Measurements from ENCODE around the gene RPL26.
"Not testable (repeated sequence)": the region's sequence is repeated elsewhere in the genome, so short reads cannot be mapped to it uniquely, and the experiment has no call there.

Gene RPL26

GRCh38 chr17:8393470-8394231 lies 10.7 kb upstream of the RPL26 start:
- peak in 2 of 5 experiments; percentile 59 to 81 for DNase-seq

DNA sequence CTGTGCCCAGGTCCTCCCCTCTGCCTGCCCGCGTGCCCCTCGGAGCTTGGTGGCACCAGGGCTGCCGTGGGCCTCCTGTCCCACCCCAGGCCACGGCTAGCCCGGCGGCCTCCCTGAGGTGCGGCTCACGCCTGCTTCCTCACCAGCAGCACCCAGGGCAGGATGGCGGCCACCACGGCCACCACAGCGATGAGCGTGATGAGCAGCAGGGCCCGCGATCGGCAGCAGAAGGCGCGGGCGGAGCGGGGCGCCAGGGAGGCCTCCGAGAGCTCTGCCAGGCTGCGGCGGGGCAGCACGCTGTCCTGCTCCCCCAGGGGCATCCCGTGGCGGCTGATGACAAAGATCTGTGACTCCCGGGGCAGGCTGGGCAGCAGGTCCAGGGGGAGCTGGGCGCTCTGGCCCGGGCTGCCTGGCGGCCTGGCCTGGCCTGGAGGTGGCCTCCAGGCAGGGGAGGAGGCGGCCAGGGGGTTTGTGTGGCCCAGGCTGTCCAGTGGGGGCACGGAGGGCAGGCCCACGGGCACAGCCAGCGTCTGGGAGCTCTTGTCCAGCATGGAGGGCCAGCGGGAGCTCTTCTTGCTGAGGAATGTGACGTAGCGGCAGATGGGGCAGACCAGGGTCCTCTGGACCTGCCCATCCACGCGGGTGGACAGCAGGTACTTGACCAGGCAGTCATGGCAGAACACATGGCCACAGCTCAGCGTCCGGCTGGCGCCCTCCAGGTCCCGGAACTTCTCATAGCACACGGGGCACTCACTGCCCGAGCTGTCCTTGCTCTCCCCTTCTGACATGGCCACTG lies 9.9 kb upstream of the RPL26 start:
- DNase-seq: no peak

DNA sequence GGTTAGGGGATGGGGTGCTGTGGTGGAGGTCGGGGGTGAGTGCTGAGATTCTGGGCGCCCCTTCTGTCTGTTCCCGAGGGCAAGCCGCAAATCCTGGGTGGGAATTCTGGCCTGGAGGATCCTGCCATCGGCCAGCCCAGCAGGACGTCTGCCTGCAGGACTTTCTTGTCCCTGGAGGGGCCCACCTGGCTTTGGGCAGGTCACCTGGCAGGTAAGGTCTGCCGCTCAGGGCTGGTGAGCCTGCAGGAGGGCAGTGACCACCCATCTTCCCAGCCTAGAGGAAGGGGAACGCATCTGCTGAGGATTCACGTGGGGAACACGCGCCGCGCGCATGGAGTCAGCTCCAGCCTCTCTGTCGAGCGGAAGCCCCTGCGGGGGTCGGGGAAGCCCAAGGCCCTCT lies 9.3 kb upstream of the RPL26 start:
- no peak for DNase-seq

DNA sequence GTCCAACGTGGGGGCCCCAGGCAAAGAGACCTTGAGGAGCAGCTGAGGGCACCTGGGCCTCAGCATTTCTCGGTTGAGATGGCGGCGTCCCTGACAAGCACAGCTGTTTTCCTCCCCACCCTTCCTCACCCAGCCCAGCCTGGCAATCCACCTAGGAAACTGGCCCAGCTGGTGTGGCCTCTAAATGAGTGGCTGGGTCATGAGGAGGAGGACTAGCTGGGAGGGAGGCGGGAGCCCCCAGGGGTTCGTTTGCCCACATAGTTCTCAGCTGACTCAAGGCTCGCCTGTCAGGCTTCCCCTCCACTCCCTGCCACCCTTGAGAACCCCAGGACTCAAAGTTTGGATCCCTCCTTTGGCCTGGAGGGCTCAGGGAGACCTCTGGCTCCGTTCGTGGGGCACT lies 8.7 kb upstream of the RPL26 start:
- DNase-seq: no peak

- DNase-seq: peak in 1 of 5 experiments; percentile 60
These were observed 5.1 kb upstream of the RPL26 start for GRCh38 chr17:8387914-8388651.

GRCh38 chr17:8386841-8387240 lies 3.8 kb upstream of the RPL26 start:
- peak in 1 of 5 experiments; percentile 25 for DNase-seq

GRCh38 chr17:8384801-8385378 lies 1.9 kb upstream of the RPL26 start:
- no peak for DNase-seq

DNA sequence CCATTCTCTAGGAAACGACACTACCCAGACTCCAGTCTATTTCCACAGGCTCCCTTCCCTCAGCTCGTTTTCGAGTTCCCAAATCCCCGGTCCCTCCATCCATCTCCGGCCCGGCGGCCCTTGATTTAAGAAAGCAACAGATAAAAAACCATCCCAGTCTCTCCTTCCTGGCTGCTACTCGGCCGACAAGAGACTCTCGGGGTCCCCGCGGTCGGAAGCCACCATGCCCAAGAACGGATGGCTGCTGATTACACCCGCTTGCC lies 182 bp downstream of the RPL26 start:
- no peak for DNase-seq

- DNase-seq: peak in 1 of 5 experiments; percentile 14
These were observed 727 bp downstream of the RPL26 start for GRCh38 chr17:8382052-8382879.

DNA sequence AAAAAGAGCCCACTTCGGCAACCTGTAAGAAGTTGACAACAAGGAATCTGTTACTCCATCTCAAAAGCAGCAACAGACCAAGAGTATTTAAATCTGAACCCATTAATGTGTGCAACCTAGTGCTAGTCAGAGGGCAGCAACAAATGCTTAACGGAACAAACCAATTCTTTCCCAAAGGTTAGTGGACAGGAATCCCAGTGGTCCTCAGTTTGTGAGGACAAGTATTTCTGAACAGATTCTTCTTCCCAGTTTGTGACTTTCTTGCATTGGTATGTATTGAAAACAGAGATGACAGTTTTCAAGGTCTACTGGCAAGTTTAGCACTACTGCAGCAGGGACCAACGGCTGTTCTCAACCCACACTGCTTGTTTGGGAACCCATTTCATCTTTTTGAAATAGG lies 2.9 kb downstream of the RPL26 start:
- no peak for DNase-seq

DNA sequence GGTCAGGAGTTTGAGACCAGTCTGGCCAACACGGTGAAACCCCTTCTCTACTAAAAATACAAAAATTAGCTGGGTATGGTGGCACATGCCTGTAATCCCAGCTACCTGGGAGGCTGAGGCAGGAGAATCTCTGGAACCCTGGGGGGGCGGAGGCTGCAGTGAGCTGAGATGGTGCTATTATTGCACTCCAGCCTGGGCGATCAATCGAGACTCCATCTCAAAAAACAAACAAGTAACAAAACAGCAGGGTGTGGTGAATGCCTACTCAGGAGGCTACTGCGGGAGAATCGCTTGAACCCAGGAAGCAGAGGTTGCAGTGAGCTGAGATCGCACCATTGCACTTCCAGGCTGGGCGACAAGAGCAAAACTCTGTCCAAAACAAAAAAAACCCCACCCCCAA lies 4.9 kb downstream of the RPL26 start:
- not testable (repeated sequence) for DNase-seq

- DNase-seq: no peak
These were observed 5.6 kb downstream of the RPL26 start for GRCh38 chr17:8377422-8377821.

DNA sequence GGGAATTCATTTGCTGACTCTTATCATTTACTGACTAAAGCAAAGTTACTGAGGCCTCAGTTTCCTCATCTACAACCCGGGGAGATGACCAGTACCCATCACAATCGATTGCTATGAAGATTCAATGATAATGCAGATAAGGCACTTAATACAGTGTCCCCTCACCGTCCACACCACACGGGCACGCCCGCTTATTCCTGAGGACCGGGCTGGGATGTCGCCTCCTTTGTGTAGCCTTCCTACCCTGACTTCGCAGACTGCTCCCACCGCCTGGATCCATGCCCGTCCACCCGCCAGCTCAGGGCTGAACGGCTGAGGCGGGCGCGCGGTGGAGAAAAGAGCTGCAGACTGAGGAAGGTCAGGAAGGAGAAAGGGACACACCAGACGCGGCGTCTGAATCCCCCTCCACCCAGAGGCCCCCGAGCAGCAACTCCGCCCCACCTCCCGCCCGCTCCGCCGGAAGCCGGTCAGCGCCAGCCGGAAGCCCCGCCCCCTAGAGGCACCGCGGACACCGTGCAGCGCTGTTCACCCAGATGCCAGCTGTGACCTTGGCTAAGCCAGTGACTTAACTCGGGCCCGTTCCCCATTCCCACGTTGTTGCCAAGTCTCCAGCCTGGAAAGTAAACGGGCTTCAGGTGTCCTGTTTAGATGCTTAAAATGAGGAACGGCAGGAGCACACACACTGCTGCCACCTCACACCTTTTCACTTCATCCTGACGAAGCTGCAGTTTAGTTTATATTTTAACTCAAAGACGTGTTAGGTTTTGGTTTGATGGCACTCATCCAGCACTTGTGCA lies 6.5 kb downstream of the RPL26 start, which contains the start of gene KRABD2:
KRABD2 (minus strand) TSS at position 434 of the 797 bp plus-strand sequence.
- peak; percentile 78 to 91 (median 87) for DNase-seq

DNA sequence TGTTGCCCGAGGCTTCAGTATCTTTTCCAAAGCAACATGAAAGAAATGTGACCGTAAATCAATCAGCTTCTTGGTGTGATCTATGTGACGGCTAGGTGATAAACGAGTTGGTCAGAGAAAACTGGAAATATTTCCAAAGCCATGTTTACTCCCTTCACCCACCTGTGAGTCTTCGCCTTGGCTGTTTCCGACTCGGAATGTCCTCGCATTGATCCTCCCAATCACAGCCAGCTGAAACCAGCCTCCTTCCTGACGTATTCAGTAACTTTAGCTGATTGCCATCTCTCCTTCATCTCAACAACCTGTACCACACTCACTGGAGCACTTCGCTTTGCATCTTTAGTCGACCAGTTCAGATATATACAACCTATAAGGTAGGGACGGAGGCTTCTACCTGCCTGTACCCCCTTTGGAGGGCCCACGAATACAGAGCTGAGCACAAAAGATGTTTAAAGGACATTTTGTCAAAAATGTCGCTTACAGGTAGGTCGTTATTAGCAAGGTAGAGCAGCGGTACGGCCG lies 7.2 kb downstream of the RPL26 start:
- DNase-seq: no peak

- not testable (repeated sequence) for DNase-seq
These were observed 9.1 kb downstream of the RPL26 start for GRCh38 chr17:8373856-8374255.

DNA sequence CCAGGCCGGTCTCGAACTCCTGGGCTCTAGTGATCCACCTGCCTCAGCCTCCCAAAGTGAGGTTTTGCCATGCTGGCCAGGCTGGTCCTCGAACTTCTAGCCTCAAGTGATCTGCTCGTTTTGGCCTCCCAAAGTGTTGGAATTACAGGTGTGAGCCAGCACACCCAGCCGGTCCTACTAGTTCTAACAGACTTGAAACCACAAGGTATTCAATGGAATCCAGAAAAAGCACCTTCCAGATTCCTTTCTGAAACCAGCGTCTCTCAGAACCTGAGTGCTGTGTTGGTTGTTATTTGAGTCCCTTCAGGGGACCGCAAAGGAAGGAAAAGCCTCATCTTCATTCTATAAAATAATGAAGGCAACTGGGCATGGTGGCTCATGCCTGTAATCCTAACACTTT lies 10.6 kb downstream of the RPL26 start:
- no peak for DNase-seq

GRCh38 chr17:8371786-8372185 lies 11.2 kb downstream of the RPL26 start:
- no peak for DNase-seq

DNA sequence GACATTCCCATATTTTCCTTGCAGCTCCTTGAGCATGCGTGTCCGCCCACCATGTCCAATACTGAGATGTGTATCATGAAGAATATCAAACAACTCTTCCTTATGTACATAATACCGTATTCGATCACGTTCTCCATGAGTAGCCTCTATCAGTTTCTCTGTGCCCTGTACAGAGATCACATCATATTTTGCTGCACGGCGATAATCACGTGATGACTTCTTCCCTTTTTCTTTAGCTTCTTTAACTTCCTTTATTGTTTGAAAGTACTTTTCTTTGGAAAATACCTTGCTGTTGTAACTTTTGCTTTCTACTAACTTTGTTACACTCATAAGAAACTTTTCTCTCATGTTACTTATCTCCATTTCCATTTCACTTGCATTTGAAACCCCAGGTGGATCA lies 13.0 kb downstream of the RPL26 start:
- DNase-seq: no peak

- DNase-seq: no peak
These were observed 14.8 kb downstream of the RPL26 start for GRCh38 chr17:8368193-8368592.

- DNase-seq: no peak
These were observed 16.8 kb downstream of the RPL26 start for GRCh38 chr17:8366231-8366630.

DNA sequence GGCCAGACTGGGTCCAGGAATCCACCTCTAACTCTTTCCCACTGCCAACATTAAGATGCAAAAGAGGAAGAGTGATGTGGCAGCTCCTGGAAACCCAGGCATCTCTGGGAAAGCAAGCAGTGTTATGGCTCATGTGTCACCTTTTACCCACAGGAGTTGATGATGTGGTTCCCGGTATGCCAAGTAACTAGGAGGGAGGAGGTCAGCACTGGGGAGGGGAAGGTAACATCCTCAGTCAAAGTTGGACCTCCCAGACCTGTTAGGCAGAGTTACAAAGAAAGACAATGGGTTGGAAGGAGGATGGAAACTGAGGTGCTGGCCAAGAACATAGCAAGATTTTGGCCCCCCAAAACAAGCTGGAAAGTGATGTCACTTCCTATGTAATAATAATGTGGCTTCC lies 17.9 kb downstream of the RPL26 start:
- DNase-seq: no peak
